Measurements from ENCODE around the gene RIMBP2.

GRCh38 chr12:130634866-130635265 lies 81.2 kb downstream of the RIMBP2 start:
- TF ChIP-seq CTCF (IDR thresholded peaks at IDR 0.05; ENCODE audit: low read length) (no peak), EZH2 (optimal IDR thresholded peaks at IDR 0.05; ENCODE audit: low read depth, low read length) (no peak)
